HUDEP-2 (cell line): ENCODE data around the gene BMERB1.

Experiments
- DNase-seq, 76 experiments: peaks; one replicate each; lab custom pipeline; 2025; ENCODE audit not compliant: unreplicated experiment in 76 of 76; lab: John Stamatoyannopoulos, UW

The BMERB1 gene

DNA sequence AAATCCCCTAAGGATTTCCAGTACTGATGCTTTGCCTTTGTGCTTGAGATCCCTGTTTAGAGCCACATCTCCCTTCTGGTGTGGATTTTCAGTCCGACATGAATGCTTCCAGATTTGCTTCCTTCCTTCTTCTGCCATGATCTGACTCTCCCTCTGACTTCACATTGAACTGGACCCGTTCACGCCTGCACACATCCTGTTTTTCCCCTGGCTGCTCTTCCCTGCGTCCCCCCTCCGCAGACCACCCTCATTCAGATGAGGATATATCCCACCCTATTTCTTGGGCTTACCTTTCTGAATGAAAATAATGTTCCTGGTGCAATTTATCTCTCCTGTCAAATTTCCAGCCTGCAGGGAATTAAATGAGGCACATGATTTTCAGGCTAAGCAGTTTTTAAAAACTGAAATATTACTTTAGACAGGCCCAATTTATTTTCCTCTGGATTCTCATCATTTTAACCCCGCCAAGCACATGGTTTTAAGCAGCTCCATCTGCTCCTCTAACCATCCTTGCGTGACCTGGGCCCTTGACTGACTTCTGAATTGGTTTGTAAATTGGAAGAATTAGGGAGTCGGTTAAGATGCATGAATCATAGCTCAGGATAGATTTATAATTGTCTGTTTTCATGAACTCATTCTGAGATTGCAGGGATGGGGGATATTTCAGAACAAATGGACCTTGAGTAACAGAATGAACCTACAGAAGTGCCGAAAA is 59.2 kb downstream of the BMERB1 start:
- no peak for DNase-seq

DNA sequence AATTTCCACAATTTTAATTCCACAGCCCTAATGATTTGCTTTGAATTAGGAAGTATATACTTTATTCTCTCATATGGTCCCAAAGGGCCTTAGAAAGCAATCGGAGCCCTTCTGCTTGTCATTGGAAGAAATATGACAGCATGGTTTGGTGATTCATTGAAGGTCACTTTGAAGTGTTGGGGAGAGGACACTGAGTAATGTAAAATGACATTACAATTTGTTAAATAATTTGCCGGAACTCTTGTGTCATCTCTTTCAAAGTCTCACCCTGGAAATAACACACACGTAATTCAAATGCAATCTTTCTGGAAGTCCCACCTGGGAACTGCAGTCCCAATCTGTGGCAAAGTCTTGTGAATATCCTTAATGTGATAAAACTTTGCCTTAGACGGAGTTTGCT is 59.8 kb downstream of the BMERB1 start:
- no peak for DNase-seq

DNA sequence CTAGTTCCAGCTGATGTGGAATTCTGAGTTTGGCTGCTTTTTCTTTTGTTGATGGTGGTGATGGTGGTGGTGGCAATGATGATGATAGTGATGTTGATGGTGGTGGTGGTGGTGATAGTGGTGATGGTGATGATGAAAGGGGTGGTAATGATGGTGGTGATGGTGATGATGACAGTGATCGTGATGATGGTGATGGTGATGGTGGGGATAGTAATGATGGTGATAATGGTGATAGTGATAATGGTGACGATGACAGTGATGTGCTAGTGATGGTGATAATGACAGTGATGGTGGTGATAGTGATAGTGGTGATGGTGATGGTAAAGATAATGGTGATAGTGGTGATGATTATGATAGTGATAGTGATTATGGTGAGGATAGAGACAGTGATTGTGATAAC is 61.5 kb downstream of the BMERB1 start:
- DNase-seq: no peak

- DNase-seq: no peak
These were observed 64.2 kb downstream of the BMERB1 start for GRCh38 chr16:15498427-15499175.

- DNase-seq: no peak
These were observed 67.8 kb downstream of the BMERB1 start for GRCh38 chr16:15502041-15502725.

DNA sequence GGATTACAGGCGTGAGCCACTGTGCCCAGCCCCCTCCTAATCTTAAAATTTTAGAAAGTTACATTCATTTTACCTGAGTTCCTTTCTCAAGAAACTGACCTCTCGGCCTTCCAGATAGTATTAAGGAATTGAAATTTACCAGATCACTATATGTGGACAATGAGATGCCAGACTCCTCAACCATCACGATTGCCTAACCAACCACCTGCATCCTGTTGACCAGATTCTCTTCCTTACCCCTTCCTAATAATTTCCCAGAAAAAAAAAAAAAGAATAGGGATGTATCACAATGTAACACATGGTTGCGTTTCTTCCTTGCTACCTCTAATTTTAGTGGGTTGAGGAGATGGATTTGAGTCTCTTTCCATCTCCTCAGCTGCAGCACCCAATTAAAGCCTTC is 72.1 kb downstream of the BMERB1 start:
- no peak for DNase-seq

DNA sequence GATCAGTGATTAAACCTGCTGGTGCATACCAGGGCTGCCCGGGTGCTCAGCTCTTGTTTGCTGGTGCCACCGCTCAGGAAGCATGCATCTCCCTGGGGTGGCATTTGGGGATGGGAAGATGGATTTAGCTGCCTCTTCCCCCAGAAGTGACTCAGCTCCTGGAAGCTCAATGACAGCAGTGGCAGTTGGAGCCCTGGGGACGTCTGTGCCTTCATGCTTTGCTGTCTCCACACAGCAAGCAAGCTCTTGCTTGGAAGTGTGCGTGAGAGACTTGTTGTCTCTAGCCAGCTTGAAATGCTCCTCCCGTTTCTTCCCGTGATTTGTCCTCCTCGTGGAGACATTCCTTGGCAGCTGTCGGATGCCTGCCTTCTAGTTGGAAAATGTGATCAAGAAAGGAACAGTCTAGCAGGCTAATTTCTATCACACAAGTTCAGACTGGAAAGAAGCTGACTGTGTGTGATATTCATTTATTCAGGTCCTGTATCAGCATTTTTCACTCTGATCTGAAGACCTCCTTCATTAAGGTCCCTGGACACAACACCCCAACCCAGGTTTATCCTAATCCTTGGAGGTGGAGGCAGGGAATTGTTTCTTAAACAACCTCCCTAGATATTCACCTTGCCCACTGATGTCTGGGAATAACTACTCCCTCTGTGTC is 73.0 kb downstream of the BMERB1 start:
- DNase-seq: no peak

DNA sequence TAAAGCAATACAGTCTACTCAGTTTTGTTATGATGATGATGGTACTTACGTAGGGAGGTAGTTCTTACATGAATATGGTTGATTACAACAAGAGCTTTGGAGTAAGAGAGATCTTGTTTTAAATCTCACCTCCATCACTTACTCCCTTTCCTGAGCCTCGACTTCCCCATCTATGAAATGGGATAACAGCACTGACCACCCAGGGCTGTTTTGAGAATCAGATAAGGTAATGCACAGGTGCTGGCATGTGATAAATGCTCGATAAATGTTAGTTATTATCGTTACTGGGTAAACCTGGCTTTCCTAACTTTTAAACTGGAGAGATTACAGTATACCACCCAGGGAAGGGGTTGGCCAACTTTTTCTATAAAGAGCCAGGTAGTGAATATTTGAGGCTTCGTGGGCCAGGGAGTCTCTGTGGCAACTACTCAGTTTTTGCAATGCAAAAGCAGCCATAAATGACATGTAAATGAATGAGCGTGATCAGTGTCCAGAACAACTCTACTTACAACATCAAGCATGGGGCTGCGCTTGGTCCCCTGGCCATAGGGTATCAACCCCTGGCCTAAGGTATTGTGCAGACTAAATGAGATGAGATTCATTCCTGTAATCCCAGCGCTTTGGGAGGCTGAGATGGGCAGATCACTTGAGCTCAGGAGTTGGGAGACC is 73.7 kb downstream of the BMERB1 start:
- no peak for DNase-seq

DNA sequence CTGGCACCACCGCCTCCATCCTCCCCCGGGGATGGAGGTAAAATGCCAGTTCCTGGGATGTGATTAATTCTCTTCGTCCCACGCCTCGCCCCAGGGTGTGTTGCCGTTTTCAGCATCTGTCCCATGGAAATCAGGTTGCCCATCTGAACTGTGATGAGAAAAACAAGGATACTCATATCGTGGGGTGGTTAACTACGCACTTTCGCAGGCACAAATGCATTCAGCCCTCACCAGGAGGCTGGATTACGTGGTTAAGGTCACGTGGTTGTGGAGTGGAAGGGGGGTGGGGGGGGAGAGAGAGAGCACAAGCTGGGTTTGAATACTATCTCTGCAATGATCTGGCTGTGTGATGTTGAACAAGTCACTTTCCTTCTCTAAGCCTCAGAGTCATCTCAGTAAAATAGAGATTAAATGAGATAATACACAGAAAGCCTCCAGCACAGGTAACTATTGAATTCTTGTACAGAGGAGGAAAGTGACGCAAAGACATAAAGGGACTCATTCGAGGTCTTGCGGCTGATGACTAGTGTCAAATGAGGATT is 74.7 kb downstream of the BMERB1 start:
- no peak for DNase-seq

GRCh38 chr16:15509593-15510535 is 75.5 kb downstream of the BMERB1 start:
- DNase-seq: peak in 1 of 76 experiments; percentile 3

DNA sequence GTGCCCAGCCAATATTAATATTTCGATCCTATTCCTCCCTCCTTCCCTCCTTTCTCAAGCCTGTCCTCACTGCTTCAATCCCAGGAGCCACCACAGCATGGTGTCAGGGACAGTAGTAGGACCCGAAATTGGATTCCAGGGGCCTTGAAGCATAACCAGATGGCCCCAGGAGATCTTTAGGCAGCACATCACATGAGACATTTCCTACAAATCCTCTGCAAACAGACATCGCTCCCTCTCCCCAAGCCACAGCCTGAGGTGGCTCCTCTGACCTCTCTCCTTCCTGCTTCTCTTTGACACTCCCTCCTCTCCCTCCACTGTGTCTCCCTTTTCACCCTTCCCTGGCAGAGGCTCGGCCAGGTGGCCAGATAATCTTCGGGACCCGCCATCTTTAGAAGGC is 76.6 kb downstream of the BMERB1 start:
- no peak for DNase-seq

DNA sequence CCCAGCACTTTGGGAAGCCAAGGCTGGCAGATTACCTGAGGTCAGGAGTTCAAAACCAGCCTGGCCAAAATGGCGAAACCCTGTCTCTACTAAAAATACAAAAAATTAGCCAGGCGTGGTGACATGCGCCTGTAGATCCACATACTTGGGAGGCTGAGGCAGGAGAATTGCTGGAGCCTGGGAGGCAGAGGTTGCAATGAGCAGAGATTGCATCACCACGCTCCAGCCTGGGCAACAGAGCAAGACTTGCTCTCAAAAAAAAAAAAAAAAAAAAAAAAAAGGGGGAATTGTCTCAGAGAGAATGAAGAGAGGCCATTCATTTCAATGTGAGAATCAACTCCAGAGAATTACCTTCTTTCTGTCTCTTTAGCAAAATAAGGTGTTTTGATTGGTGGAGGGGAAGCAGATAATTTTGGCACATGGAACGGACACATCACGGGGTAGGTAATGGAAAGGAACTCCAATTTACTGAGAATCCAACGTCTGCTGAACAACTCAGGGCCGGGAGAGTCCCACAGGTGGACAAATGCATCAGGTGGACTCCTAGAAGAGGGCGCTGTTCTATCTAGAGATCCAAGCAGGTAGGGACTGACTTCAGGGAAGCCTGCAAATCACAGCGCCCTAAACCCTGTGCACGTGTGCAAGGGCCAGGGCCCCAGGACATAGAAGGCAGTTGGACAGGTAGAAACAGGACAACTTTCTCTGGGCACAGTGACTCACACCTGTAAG is 77.5 kb downstream of the BMERB1 start:
- DNase-seq: no peak

GRCh38 chr16:15513156-15513555 is 78.8 kb downstream of the BMERB1 start:
- no peak for DNase-seq

GRCh38 chr16:15515992-15516391 is 81.6 kb downstream of the BMERB1 start:
- DNase-seq: no peak

DNA sequence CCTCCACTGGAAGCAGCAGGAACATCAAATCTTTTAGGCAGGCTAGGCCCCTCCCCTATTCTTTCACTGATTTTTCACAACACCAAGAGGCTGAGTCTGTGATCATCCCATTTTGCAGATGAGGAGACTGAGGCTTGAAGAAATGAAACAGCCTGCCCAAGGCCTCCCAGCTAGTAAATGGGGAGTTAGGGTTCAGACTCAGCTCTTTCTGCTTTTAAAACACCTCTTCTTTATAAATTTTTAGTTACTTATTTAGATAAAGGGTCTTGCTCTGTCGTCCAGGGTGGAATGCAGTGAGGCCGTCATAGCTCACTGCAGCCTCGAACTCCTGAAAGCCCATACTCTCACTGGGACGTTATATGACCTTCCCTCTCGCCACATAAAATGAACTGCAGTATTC is 82.2 kb downstream of the BMERB1 start:
- no peak for DNase-seq

DNA sequence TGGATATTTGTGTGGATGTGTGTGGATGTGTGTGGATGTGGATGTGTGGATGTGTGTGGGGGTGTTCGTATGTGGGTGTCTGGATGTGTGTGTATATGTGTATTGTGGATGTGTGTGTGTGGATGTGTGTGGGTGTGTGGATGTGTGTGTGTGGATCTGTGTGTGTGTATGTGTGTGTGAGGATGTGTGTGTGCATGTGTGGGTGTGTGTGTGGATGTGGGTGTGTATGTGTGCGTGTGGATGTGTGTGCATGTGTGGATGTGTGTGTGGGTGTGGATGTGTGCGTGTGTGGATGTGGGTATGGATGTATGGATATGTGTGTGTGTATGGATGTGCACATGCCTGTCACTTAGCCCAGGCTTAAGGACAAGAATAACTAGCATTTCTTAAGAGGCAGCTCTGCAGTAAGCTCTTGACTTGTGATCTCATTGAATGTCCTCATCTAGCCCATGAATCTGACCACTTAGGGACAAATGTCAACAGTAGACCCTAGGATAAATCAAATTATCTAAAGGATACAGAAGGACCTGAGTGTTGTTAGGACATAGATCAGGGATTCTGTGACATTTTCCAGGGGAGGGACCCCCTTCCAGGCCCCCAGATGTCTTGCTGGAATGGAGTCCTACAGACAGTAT is 83.5 kb downstream of the BMERB1 start:
- DNase-seq: no peak

- DNase-seq: no peak
These were observed 84.3 kb downstream of the BMERB1 start for GRCh38 chr16:15518381-15519351.
